BE2C (cell line): ENCODE measurements around the gene EPHA3.

Source experiments
- DNase-seq: peaks from one replicate; pipeline ENCODE4 v3.0.0-alpha.2; 2020
- H3K27me3 ChIP-seq: fragments of 250-450 bp; sonication (Bioruptor Pico); 2 replicates; pipeline ENCODE4 v1.5.1; 2020; ENCODE audit warnings: mild to moderate bottlenecking
- H3K36me3 ChIP-seq: fragments of 250-450 bp; sonication (Bioruptor Pico); 2 replicates; pipeline ENCODE4 v1.5.1; 2020; ENCODE audit warnings: mild to moderate bottlenecking
- H3K4me1 ChIP-seq: fragments of 250-450 bp; sonication (Bioruptor Pico); 2 replicates; pipeline ENCODE4 v1.5.1; 2020
- H3K4me3 ChIP-seq: 2 replicates; pipeline ENCODE4 v1.5.1; 2011; ENCODE audit warnings: low read depth, low read length
- H3K9me3 ChIP-seq: fragments of 250-450 bp; sonication (Bioruptor Pico); 2 replicates; pipeline ENCODE4 v1.5.1; 2020
- TF ChIP-seq, protein P1 (sequence below): IDR thresholded peaks from 2 replicates; pipeline ENCODE4 v1.5.1; 2012; ENCODE audit warnings: mild to moderate bottlenecking, low read depth, low read length

EPHA3 gene

DNA sequence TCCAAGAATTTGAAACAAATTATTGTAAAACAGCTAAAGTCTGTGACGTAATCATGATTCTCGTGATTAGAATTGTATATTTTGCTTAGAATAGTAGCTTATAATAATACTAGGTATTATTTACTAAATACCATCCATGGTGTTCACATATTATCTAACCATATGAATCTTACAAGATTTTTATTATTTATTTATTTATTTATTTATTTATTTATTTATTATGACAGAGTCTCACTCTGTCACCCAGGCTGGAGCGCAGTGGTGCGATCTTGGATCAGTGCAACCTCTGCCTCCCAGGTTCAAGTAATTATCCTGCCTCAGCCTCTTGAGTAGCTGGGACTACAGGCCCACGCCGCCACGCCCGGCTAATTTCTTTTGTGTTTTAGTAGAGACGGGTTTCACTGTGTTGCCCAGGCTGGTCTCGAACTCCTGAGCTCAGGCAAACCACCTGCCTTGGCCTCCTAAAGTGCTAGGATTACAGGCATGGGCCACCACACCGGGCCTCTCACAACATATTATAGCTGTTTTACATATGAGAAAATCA lies 173.5 kb downstream of the EPHA3 start:
- Histone ChIP-seq H3K27me3 (no peaks in the 10 kb centered on the region), H3K4me1 (no peaks in the 10 kb centered on the region), H3K36me3 (no peaks in the 10 kb centered on the region), H3K4me3 (no peak overlapping the region), H3K9me3 (no peaks in the 10 kb centered on the region)
- no peak for DNase-seq
- TF ChIP-seq, protein P1, sequence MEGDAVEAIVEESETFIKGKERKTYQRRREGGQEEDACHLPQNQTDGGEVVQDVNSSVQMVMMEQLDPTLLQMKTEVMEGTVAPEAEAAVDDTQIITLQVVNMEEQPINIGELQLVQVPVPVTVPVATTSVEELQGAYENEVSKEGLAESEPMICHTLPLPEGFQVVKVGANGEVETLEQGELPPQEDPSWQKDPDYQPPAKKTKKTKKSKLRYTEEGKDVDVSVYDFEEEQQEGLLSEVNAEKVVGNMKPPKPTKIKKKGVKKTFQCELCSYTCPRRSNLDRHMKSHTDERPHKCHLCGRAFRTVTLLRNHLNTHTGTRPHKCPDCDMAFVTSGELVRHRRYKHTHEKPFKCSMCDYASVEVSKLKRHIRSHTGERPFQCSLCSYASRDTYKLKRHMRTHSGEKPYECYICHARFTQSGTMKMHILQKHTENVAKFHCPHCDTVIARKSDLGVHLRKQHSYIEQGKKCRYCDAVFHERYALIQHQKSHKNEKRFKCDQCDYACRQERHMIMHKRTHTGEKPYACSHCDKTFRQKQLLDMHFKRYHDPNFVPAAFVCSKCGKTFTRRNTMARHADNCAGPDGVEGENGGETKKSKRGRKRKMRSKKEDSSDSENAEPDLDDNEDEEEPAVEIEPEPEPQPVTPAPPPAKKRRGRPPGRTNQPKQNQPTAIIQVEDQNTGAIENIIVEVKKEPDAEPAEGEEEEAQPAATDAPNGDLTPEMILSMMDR, result no peak

DNA sequence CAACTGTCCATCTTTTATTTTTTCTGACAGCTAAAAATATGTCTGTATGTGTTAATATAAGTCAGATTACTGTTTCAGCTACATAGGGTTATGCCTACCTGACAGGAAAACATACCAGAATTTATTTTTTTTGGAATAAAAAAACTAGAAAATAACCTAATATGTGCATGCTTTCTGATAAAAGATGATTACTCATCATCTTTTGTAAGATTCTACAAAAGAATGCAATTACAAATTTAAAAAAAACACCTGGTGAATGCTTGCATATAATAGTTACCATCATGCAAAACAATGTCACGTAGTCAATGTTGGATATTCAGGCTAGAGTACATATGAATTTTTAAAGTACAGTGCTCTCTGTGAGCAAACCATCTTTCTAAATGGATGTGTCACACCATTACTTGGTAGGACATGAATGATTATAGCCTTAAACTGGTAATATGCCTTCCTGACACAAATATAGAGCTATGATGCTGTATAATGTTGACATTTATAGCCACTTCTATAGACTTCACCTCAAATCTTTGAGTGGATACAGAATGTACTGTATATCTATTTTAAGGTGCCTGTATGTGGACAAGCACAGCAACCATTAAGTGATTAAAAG lies 180.6 kb downstream of the EPHA3 start:
- Histone ChIP-seq H3K27me3 (no peaks in the 10 kb centered on the region), H3K4me3 (no peak overlapping the region), H3K36me3 (no peaks in the 10 kb centered on the region), H3K4me1 (no peaks in the 10 kb centered on the region), H3K9me3 (no peaks in the 10 kb centered on the region)
- TF ChIP-seq, protein P1, result no peak
- no peak for DNase-seq

DNA sequence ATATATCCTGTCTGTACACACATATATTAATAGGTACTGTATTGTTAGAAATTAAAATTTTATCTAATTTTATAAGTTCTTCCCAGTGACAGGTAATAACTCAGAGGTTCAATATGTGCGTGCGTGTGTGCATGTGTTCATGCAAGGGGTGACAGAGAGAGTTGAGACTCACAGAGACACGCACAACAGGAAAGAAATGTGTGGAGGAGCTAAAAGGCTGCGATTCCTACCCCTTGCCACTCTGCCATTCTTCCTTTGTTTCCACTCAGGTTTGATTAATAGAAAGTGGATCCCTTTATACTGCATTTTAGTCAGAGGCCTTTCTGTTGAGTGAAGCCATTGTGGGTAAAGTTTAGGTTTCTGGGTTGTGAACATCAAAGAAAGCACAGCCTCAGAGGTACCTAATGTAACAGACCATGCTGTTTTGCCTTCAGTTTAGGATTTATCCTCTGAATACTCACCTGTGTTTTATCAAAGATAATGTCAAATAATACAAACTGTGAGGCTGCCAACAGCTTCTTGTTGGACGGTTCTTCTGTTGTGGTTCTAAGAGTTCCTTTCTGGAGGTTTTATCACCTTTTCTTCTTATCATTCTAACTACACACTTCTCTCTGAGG lies 182.3 kb downstream of the EPHA3 start:
- TF ChIP-seq, protein P1, result no peak
- no peaks in the 10 kb centered on the region for H3K27me3 ChIP-seq
- H3K9me3 ChIP-seq, result no peaks in the 10 kb centered on the region
- H3K4me1 ChIP-seq, result no peaks in the 10 kb centered on the region
- H3K4me3 ChIP-seq, result no peak overlapping the region
- DNase-seq, result no peak
- H3K36me3 ChIP-seq, result no peaks in the 10 kb centered on the region

DNA sequence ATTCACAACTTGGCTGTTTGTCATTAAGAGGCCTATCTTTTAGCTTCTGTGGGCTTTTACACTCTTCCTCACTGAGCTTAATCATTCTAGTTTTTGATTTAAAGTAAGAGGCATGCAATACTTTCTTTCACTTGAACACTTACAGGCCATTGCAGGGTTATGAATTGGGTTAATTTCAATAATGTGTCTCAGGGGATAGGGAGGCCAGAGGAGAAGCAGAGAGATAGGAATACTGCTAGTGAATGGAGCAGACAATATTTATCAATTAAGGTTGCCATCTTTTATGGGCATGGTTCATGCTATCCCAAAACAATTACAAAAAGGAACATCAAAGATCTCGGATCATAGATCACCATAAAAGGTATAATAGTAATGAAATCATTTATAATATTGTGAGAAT lies 189.8 kb downstream of the EPHA3 start:
- TF ChIP-seq, protein P1, result no peak
- Histone ChIP-seq H3K9me3 (no peaks in the 10 kb centered on the region), H3K36me3 (no peaks in the 10 kb centered on the region), H3K27me3 (no peaks in the 10 kb centered on the region), H3K4me1 (no peaks in the 10 kb centered on the region), H3K4me3 (no peak overlapping the region)
- DNase-seq, result no peak

DNA sequence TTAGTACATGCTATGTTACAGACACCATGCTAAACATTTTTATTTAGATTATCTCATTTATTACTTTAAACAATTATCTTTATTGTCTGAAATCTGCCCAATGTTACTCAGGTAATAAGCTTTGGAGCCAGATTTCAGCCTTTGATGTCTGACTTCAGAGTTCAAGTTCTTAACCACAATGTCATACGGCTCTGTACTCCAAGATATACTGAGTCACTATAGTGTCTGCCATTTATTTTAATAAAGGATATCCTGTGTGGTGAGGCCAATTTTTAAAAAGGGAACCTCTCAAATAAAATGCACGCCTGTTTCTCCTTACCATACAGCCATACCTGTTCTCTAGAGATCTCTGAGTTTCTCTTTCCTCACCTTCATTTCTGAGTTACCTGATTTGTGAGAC lies 193.1 kb downstream of the EPHA3 start:
- TF ChIP-seq, protein P1, result no peak

DNA sequence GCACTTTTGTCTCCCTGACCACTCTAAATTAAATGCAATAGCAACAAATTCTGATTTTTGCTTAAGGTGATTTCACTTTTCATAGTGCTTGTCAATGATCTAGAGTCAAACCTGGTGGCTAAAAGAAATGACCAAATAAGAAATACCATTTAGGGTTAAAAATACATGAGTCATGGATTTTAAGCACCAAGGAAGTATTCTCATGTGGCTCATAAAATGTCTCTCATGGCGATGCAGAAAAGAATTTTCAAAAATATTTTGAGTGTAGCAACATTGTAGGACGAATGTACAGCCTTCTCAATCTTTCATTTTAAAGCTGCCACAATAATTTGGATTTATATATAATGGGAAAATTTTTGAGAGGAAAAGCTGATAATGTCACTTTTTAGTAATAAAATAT lies 193.6 kb downstream of the EPHA3 start:
- DNase-seq, result no peak
- Histone ChIP-seq H3K27me3 (no peaks in the 10 kb centered on the region), H3K4me1 (no peaks in the 10 kb centered on the region), H3K9me3 (no peaks in the 10 kb centered on the region), H3K4me3 (no peak overlapping the region), H3K36me3 (no peaks in the 10 kb centered on the region)
- TF ChIP-seq, protein P1, result no peak

More for the DNA sequence above, 193.1 kb downstream of the EPHA3 start:
- H3K27me3 ChIP-seq, result no peaks in the 10 kb centered on the region
- no peaks in the 10 kb centered on the region for H3K36me3 ChIP-seq
- H3K4me3 ChIP-seq, result no peak overlapping the region
- H3K4me1 ChIP-seq, result no peaks in the 10 kb centered on the region
- no peak for DNase-seq
- H3K9me3 ChIP-seq, result no peaks in the 10 kb centered on the region
